Panc1 (cell line): ENCODE measurements around the gene SLX4IP. TPM values are rescaled to one million over a fixed set of nuclear protein-coding genes. Genes with fewer than 3 reads are reported as not detected.

Experiments used
- ATAC-seq: fragments of 200-7000 bp; cut with Tn5 transposase; 2 replicates; pipeline ENCODE4 v1.9.1; 2020; ENCODE audit warnings: mild to moderate bottlenecking, moderate library complexity
- BruUV-seq: library from RNA; stranded (reverse); fragments of 400-500 nt; replicated peaks from 2 replicates; lab custom pipeline; 2021; lab: Mats Ljungman, UMichigan
- CTCF ChIA-PET: fragments of 300-600 bp; sonication (Branson Sonifier 250); formaldehyde crosslinking; loops from one replicate; lab custom pipeline; 2022; ENCODE audit warnings: antibody characterized with exemption; lab: Charles Lee
- POLR2A ChIA-PET: fragments of 300-600 bp; sonication (Branson Sonifier 250); formaldehyde crosslinking; loops from one replicate; lab custom pipeline; 2022; ENCODE audit warnings: antibody characterized with exemption; lab: Charles Lee
- DNase-seq: peaks from one replicate; pipeline ENCODE4 v3.0.0-alpha.2; 2010; ENCODE audit warnings: low read depth, low spot score
- H3K27ac ChIP-seq: 2 replicates; pipeline ENCODE4 v1.5.1; 2011; ENCODE audit warnings: mild to moderate bottlenecking, low read length, inconsistent platforms
- H3K27me3 ChIP-seq: fragments of 200-500 bp; sonication (Bioruptor generic); 2 replicates; pipeline ENCODE4 v1.6.0; 2014; ENCODE audit warnings: low read length, inconsistent platforms; ENCODE audit not compliant: control insufficient read depth, insufficient read depth
- H3K36me3 ChIP-seq: fragments of 200-500 bp; sonication (Bioruptor generic); 2 replicates; pipeline ENCODE4 v1.5.1; 2014; ENCODE audit warnings: inconsistent platforms, mild to moderate bottlenecking, low read length, moderate library complexity; ENCODE audit not compliant: control insufficient read depth, insufficient read depth
- H3K4me1 ChIP-seq: 2 replicates; pipeline ENCODE4 v1.5.1; 2011; ENCODE audit warnings: inconsistent platforms, mild to moderate bottlenecking, low read length, moderate library complexity; ENCODE audit not compliant: control insufficient read depth, insufficient read depth
- H3K4me3 ChIP-seq, 2 experiments: 2 replicates each; pipeline ENCODE4 v1.5.1; 2011 to 2012; ENCODE audit warnings: low read depth in 2 of 2, low read length in 2 of 2, mild to moderate bottlenecking in 2 of 2, inconsistent platforms in 1 of 2, moderate library complexity in 1 of 2
- H3K9me3 ChIP-seq: fragments of 200-500 bp; sonication (Bioruptor generic); 2 replicates; pipeline ENCODE4 v1.5.1; 2014; ENCODE audit warnings: low read depth, mild to moderate bottlenecking, inconsistent platforms, low read length, moderate library complexity; ENCODE audit not compliant: control insufficient read depth, insufficient read depth
- POLR2AphosphoS5 ChIP-seq: IDR thresholded peaks from 2 replicates; pipeline ENCODE4 v1.6.1; 2012; ENCODE audit warnings: mild to moderate bottlenecking, low read depth, low read length, moderate library complexity
- SIN3A ChIP-seq: IDR thresholded peaks from 2 replicates; pipeline ENCODE4 v1.6.1; 2012; ENCODE audit warnings: low read depth, mild to moderate bottlenecking, low read length, moderate library complexity, borderline replicate concordance; ENCODE audit not compliant: insufficient read depth
- TCF7L2 ChIP-seq: IDR thresholded peaks from 2 replicates; pipeline ENCODE4 v1.6.1; 2011; ENCODE audit warnings: mild to moderate bottlenecking, low read depth, low read length, inconsistent platforms
- in situ Hi-C: cut with HindIII; loops from 2 replicates; pipeline ENCODE4 v1.10.0; 2016; ENCODE audit warnings: low sequenced_read_pairs, low pct_unique_long_range_greater_than_20kb
- intact Hi-C: fragments of 100-400 bp; cut with micrococcal nuclease; formaldehyde crosslinking; loops from one replicate; pipeline ENCODE4 v1.10.0; 2022; ENCODE audit not compliant: unreplicated experiment
- total RNA-seq: library from RNA; stranded (reverse); gene quantifications from one replicate; pipeline ENCODE4 v1.2.1, GENCODE V29; 2021; ENCODE audit not compliant: unreplicated experiment
- TF ChIP-seq, protein P1 (sequence below), 2 experiments: IDR thresholded peaks; 2 replicates each; pipeline ENCODE4 v1.6.1; 2011 to 2012; ENCODE audit warnings: low read depth in 2 of 2, control low read depth in 1 of 2, low read length in 1 of 2, mild to moderate bottlenecking in 1 of 2, moderate library complexity in 1 of 2; ENCODE audit not compliant: insufficient read depth in 1 of 2
- TF ChIP-seq, protein P2 (sequence below): fragments of 450-650 bp; IDR thresholded peaks from 2 replicates; pipeline ENCODE4 v1.5.1; 2017; ENCODE audit warnings: mild to moderate bottlenecking

The SLX4IP gene
- total RNA-seq, 1 experiment from 2014 or later = 5.4 TPM

DNA sequence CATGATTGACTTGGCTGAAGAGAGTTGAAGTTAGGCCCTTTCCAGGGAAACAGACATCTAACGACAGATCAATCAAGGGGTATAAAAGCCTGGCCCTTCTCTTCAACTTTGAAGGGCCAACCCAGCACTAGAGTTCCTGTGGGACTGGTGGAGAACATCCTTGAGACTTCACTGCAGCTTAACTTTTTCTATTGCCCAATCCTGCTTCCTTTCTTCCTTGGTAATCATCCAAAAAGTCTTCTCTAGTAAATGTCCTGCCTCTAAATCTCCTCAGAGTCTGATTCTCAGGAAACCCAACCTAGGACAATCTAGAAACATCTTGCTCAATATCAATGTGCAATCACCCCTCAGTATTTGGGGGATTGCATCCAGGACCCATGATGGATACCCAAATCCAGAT, 3.0 kb upstream of the SLX4IP start:
- no peak for ATAC-seq
- ChIA-PET CTCF (no interaction called here), POLR2A (no interaction called here)
- no peak overlapping the region for H3K27ac ChIP-seq
- BruUV-seq = TSS peak; percentile 43
- no peak for DNase-seq
- no peaks in the 10 kb centered on the region for H3K27me3 ChIP-seq
- H3K36me3 ChIP-seq = peaks cover 3% of the 10 kb centered on the region; the same call in 1 of the 2 replicates
- intact Hi-C loops (no loop called here), in situ Hi-C loops (no loop called here)
- H3K4me3 ChIP-seq = no peak overlapping the region
- no peak for TF ChIP-seq POLR2AphosphoS5
- TF ChIP-seq, protein P1, sequence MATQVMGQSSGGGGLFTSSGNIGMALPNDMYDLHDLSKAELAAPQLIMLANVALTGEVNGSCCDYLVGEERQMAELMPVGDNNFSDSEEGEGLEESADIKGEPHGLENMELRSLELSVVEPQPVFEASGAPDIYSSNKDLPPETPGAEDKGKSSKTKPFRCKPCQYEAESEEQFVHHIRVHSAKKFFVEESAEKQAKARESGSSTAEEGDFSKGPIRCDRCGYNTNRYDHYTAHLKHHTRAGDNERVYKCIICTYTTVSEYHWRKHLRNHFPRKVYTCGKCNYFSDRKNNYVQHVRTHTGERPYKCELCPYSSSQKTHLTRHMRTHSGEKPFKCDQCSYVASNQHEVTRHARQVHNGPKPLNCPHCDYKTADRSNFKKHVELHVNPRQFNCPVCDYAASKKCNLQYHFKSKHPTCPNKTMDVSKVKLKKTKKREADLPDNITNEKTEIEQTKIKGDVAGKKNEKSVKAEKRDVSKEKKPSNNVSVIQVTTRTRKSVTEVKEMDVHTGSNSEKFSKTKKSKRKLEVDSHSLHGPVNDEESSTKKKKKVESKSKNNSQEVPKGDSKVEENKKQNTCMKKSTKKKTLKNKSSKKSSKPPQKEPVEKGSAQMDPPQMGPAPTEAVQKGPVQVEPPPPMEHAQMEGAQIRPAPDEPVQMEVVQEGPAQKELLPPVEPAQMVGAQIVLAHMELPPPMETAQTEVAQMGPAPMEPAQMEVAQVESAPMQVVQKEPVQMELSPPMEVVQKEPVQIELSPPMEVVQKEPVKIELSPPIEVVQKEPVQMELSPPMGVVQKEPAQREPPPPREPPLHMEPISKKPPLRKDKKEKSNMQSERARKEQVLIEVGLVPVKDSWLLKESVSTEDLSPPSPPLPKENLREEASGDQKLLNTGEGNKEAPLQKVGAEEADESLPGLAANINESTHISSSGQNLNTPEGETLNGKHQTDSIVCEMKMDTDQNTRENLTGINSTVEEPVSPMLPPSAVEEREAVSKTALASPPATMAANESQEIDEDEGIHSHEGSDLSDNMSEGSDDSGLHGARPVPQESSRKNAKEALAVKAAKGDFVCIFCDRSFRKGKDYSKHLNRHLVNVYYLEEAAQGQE (IDR thresholded peaks at IDR 0.05; ENCODE audit: insufficient read depth in 1 of 2, low read depth in 2 of 2, low read length in 1 of 2) = no peak
- TF ChIP-seq TCF7L2 = no peak
- TF ChIP-seq SIN3A = no peak
- TF ChIP-seq, protein P2, sequence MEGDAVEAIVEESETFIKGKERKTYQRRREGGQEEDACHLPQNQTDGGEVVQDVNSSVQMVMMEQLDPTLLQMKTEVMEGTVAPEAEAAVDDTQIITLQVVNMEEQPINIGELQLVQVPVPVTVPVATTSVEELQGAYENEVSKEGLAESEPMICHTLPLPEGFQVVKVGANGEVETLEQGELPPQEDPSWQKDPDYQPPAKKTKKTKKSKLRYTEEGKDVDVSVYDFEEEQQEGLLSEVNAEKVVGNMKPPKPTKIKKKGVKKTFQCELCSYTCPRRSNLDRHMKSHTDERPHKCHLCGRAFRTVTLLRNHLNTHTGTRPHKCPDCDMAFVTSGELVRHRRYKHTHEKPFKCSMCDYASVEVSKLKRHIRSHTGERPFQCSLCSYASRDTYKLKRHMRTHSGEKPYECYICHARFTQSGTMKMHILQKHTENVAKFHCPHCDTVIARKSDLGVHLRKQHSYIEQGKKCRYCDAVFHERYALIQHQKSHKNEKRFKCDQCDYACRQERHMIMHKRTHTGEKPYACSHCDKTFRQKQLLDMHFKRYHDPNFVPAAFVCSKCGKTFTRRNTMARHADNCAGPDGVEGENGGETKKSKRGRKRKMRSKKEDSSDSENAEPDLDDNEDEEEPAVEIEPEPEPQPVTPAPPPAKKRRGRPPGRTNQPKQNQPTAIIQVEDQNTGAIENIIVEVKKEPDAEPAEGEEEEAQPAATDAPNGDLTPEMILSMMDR = no peak
- H3K9me3 ChIP-seq = no peaks in the 10 kb centered on the region
- peaks cover 12% of the 10 kb centered on the region for H3K4me1 ChIP-seq

DNA sequence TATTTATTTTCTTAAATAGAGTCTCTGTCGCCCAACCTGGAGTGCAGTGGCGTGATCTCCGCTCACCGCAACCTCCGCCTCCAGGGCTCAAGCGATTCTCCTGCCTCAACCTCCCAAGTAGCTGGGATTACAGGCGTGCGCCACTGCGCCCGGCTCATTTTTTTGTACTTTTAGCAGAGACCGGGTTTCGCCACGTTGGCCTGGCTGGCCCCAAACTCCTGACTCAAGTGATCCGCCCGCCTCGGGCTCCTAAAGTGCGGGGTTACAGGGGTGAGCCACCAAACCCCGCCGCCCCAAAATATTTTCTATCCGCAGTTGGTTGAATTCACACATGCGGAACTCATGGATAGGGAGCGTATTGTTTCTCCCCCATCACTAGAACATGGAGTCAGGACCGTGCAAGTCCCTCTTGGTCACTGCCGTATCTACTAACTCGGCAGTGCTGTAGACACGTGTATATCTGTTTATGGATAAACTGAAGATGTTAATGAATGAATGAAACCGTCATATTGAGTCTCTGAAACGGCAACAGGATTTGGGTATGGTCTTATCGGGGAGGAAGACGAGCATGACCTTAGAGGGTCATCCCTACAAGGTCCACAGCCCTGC, 2.0 kb upstream of the SLX4IP start:
- peak overlapping the region; percentile 100 for H3K27ac ChIP-seq
- H3K9me3 ChIP-seq = no peaks in the 10 kb centered on the region
- H3K4me3 ChIP-seq = peak overlapping the region; percentile 88 to 95
- H3K27me3 ChIP-seq = no peaks in the 10 kb centered on the region
- intact Hi-C loops = no loop called here
- in situ Hi-C loops = no loop called here
- TF ChIP-seq, protein P1 (IDR thresholded peaks at IDR 0.05; ENCODE audit: insufficient read depth in 1 of 2, low read depth in 2 of 2, low read length in 1 of 2) = no peak
- TF ChIP-seq POLR2AphosphoS5 (no peak), SIN3A (no peak), TCF7L2 (no peak)
- TF ChIP-seq, protein P2 = no peak
- peaks cover 12% of the 10 kb centered on the region for H3K4me1 ChIP-seq
- BruUV-seq = no TSS peak
- ChIA-PET CTCF (interaction anchor here (0.6 kb wide), 1 partner anchor 52 kb away, joined by 3 read pairs; no protein-coding TSS in a partner anchor), POLR2A (no interaction called here)
- no peak for DNase-seq
- peaks cover 3% of the 10 kb centered on the region; the same call in 1 of the 2 replicates for H3K36me3 ChIP-seq
- ATAC-seq = no peak
